Upper lobe of left lung (tissue), 6 donors: Measurements from ENCODE around the gene SLC25A13. TPM values are rescaled to one million over a fixed set of nuclear protein-coding genes. Genes with fewer than 3 reads are reported as not detected.

Experiments
- ATAC-seq, 2 donors: fragments of 200-7000 bp; cut with Tn5 transposase; one replicate each; pipeline ENCODE4 v1.9.1; 2022; ENCODE audit warnings: mild to moderate bottlenecking in 2 of 2, moderate library complexity in 2 of 2; ENCODE audit not compliant: low FRiP score in 2 of 2
- DNase-seq, 2 donors: peaks; one replicate each; pipeline ENCODE4 v3.0.0-alpha.2; 2019 to 2020
- H3K27ac ChIP-seq, 4 donors: fragments of 200-600 bp; sonication (generic); one replicate each; pipeline ENCODE4 v1.5.1; 2016 to 2019
- H3K27me3 ChIP-seq, 4 donors: fragments of 200-600 bp; sonication (generic); one replicate each; pipeline ENCODE4 v1.5.1; 2017 to 2019
- H3K36me3 ChIP-seq, 4 donors: fragments of 200-600 bp; sonication (generic); one replicate each; pipeline ENCODE4 v1.5.1; 2016 to 2019
- H3K4me1 ChIP-seq, 4 donors: fragments of 200-600 bp; sonication (generic); one replicate each; pipeline ENCODE4 v1.5.1; 2018 to 2019
- H3K4me3 ChIP-seq, 4 donors: fragments of 200-600 bp; sonication (generic); one replicate each; pipeline ENCODE4 v1.5.1; 2017 to 2019; ENCODE audit warnings: mild to moderate bottlenecking in 2 of 4, moderate library complexity in 1 of 4
- H3K9me3 ChIP-seq, 4 donors: fragments of 200-600 bp; sonication (generic); one replicate each; pipeline ENCODE4 v1.5.1; 2018 to 2019
- EP300 ChIP-seq, 4 donors: sonication (generic); formaldehyde crosslinking; IDR thresholded peaks; one replicate each; pipeline ENCODE4 v1.5.1; 2017; ENCODE audit warnings: antibody characterized with exemption in 4 of 4, control low read depth in 2 of 4
- POLR2A ChIP-seq, 4 donors: fragments of 450-650 bp; IDR thresholded peaks; one replicate each; pipeline ENCODE4 v1.5.1; 2016 to 2017; ENCODE audit warnings: antibody characterized with exemption in 4 of 4, mild to moderate bottlenecking in 2 of 4
- POLR2AphosphoS5 ChIP-seq, 2 donors: sonication (generic); formaldehyde crosslinking; IDR thresholded peaks; one replicate each; pipeline ENCODE4 v1.5.1; 2017; ENCODE audit warnings: antibody characterized with exemption in 2 of 2
- WGBS, 2 donors: methylation state at CpG; one replicate each; pipeline ENCODE4 v1.1.5; 2017 to 2018; 5-methylcytosine and 5-hydroxymethylcytosine counted together
- total RNA-seq, 6 donors: library from RNA; depleted of rRNA in 4 of 6; stranded (reverse); fragments of >200 nt in 4 of 6; gene quantifications; one replicate each; pipeline versions ENCODE4 v1.1.0 to v1.2.1, GENCODE V29; 2016 to 2021
- TF ChIP-seq, protein P1 (sequence below), 6 experiments: fragments of 450-650 bp in 4 of 6; fragments of 200-600 bp in 2 of 6; sonication (generic) in 2 of 6; IDR thresholded peaks; one replicate each; pipeline ENCODE4 v1.5.1; 2016 to 2019; ENCODE audit warnings: antibody characterized with exemption in 6 of 6
- donor health status: DM: no; HTN: no; CAD: no; lungs with moderate emphysema.
- donor health status: DM: no; HTN: yes; CAD: no; lungs with severe emphysema.

Gene SLC25A13
- total RNA-seq, 6 donors from 2014 or later, result 21.4 to 39.7 (median 30.8) TPM

- ATAC-seq, result no peak
- no peak for DNase-seq
- TF ChIP-seq POLR2AphosphoS5 (IDR thresholded peaks at IDR 0.05) (no peak), EP300 (IDR thresholded peaks at IDR 0.05) (no peak), POLR2A (IDR thresholded peaks at IDR 0.05) (no peak)
- TF ChIP-seq, protein P1, sequence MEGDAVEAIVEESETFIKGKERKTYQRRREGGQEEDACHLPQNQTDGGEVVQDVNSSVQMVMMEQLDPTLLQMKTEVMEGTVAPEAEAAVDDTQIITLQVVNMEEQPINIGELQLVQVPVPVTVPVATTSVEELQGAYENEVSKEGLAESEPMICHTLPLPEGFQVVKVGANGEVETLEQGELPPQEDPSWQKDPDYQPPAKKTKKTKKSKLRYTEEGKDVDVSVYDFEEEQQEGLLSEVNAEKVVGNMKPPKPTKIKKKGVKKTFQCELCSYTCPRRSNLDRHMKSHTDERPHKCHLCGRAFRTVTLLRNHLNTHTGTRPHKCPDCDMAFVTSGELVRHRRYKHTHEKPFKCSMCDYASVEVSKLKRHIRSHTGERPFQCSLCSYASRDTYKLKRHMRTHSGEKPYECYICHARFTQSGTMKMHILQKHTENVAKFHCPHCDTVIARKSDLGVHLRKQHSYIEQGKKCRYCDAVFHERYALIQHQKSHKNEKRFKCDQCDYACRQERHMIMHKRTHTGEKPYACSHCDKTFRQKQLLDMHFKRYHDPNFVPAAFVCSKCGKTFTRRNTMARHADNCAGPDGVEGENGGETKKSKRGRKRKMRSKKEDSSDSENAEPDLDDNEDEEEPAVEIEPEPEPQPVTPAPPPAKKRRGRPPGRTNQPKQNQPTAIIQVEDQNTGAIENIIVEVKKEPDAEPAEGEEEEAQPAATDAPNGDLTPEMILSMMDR (IDR thresholded peaks at IDR 0.05), result no peak
- no peaks in the 10 kb centered on the region for H3K4me1 ChIP-seq
- 45 to 55% methylated on average over 5 of the region's 5 CpGs for WGBS, 2 donors
- H3K36me3 ChIP-seq, result no peaks in the 10 kb centered on the region
- H3K4me3 ChIP-seq, result no peak overlapping the region
- no peak overlapping the region for H3K27ac ChIP-seq
- no peaks in the 10 kb centered on the region for H3K9me3 ChIP-seq
- H3K27me3 ChIP-seq, result no peaks in the 10 kb centered on the region
Measured at GRCh38 chr7:96088579-96088978, 233.3 kb downstream of the SLC25A13 start.

DNA sequence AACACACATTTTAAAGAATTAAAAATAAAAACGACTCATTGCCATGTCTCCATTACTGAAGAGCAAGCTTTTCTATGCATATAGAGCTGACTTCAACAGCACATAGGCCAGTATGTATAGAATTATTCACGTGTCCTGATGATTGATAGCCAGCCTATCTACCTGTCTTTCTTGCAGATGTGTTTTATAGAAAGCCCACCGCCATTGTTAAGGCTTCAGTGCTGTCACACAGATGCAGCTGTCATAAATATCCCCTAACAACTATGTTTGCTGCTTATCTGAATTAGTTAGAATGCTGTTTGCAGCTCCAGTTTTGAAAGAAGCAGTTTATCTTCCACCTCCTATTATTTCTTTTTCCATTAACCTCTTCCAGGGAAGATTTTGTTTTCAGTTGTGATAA lies 235.9 kb downstream of the SLC25A13 start:
- H3K27ac ChIP-seq, result no peak overlapping the region
- H3K4me1 ChIP-seq, result no peaks in the 10 kb centered on the region
- H3K27me3 ChIP-seq, result no peaks in the 10 kb centered on the region
- DNase-seq (no peak), ATAC-seq (no peak)
- H3K36me3 ChIP-seq, result no peaks in the 10 kb centered on the region
- no peak overlapping the region for H3K4me3 ChIP-seq
- no peaks in the 10 kb centered on the region for H3K9me3 ChIP-seq
- 76 to 87% methylated on average over 3 of the region's 3 CpGs for WGBS, 2 donors
- TF ChIP-seq POLR2AphosphoS5 (IDR thresholded peaks at IDR 0.05) (no peak), POLR2A (IDR thresholded peaks at IDR 0.05) (no peak), EP300 (IDR thresholded peaks at IDR 0.05) (no peak)
- TF ChIP-seq, protein P1 (IDR thresholded peaks at IDR 0.05), result no peak

DNA sequence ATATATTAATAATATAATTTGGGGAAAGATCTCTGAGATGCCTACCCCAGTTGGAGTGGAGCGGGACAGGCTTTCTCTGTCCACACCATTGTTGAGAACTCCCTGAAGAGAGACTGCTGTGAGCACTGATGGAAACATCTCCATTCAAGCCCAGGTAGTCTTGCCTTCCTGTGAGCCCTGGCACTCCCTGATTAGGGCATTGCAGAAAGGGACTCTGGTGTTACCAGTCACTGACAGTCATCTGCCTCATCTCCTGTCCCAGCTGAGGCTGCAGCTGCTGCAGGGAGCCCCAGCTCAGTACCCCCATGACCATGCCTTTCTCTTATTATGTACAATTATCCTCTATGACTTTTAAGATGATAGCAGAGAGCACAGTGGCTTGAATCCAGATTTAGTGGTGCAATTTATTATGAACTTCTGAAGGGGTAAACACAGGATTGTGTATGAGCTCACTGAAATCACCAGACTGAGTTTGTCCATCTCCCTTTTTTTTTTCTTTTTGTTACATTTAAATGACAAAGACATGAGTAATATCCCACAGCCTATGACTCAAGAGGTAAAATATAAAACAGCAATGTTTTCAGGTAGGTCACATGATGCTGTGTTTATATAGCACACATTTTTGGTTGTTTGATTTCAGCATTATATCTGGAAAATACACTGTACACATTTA lies 236.9 kb downstream of the SLC25A13 start:
- Histone ChIP-seq H3K36me3 (no peaks in the 10 kb centered on the region), H3K4me1 (no peaks in the 10 kb centered on the region), H3K27ac (no peak overlapping the region), H3K4me3 (no peak overlapping the region), H3K9me3 (no peaks in the 10 kb centered on the region), H3K27me3 (no peaks in the 10 kb centered on the region)
- 92 to 100% methylated on average over 1 of the region's 1 CpG for WGBS, 2 donors
- TF ChIP-seq POLR2A (IDR thresholded peaks at IDR 0.05) (no peak), POLR2AphosphoS5 (IDR thresholded peaks at IDR 0.05) (no peak), EP300 (IDR thresholded peaks at IDR 0.05) (no peak)
- TF ChIP-seq, protein P1 (IDR thresholded peaks at IDR 0.05), result no peak
- DNase-seq (no peak), ATAC-seq (no peak)

DNA sequence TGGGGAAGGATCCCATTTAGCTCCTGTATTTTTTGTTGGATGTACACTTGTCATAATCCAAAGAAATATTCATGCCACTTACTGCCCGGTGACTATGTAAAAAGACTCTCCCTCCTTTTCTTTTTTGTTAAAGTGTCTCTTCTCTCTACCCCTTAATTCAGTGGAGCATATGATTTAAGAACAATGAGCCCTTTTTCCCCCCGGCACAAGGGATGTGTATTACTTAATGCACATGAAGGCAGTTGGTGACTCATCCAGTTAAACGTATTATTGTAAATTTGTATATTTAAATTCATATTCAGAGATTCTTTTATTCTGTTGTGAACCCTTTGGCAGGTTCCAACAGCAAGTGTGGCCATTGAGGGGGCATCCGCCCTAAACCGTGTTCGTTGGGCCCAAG lies 241.9 kb downstream of the SLC25A13 start:
- 77 to 81% methylated on average over 6 of the region's 6 CpGs for WGBS, 2 donors
- peaks cover 0 to 9% (median 0%) of the 10 kb centered on the region in 4 donors for H3K27me3 ChIP-seq
- peaks cover 7 to 13% (median 10%) of the 10 kb centered on the region in 4 donors for H3K4me1 ChIP-seq
- H3K4me3 ChIP-seq, result no peak overlapping the region
- no peak for TF ChIP-seq POLR2AphosphoS5 (IDR thresholded peaks at IDR 0.05)
- DNase-seq (no peak), ATAC-seq (no peak)
- no peaks in the 10 kb centered on the region for H3K9me3 ChIP-seq
- H3K27ac ChIP-seq, result no peak overlapping the region
- no peaks in the 10 kb centered on the region for H3K36me3 ChIP-seq

- no peak for DNase-seq
- TF ChIP-seq, protein P1 (IDR thresholded peaks at IDR 0.05), result no peak
- TF ChIP-seq POLR2A (IDR thresholded peaks at IDR 0.05) (no peak), EP300 (IDR thresholded peaks at IDR 0.05) (no peak), POLR2AphosphoS5 (IDR thresholded peaks at IDR 0.05) (no peak)
Measured at GRCh38 chr7:96076350-96076707, 245.6 kb downstream of the SLC25A13 start.

More at GRCh38 chr7:96076350-96076707, 245.6 kb downstream of the SLC25A13 start:
- H3K36me3 ChIP-seq, result no peaks in the 10 kb centered on the region
- WGBS, 2 donors, result 16 to 19% methylated on average over 10 of the region's 10 CpGs
- no peaks in the 10 kb centered on the region for H3K9me3 ChIP-seq
- no peak overlapping the region for H3K27ac ChIP-seq
- peak overlapping the region in 3 of 4 donors; percentile 36 to 51 (median 49) for H3K4me3 ChIP-seq
- peaks cover 0 to 9% (median 0%) of the 10 kb centered on the region in 4 donors for H3K27me3 ChIP-seq
- no peak for ATAC-seq
- H3K4me1 ChIP-seq, result peaks cover 7 to 13% (median 10%) of the 10 kb centered on the region in 4 donors
